Activated CD4-positive, alpha-beta T cell treated with anti-CD3 and anti-CD28 coated beads, Interleukin-2, amount 50 U/mL, for 24 hours (primary cell): Measurements from ENCODE around the gene ZNF593OS.

ENCODE experiments used
- DNase-seq, 2 donors: peaks; one replicate each; pipeline ENCODE4 v3.0.0-alpha.2; 2020; ENCODE audit warnings: low read depth in 1 of 2, low spot score in 1 of 2

The ZNF593OS gene

DNA sequence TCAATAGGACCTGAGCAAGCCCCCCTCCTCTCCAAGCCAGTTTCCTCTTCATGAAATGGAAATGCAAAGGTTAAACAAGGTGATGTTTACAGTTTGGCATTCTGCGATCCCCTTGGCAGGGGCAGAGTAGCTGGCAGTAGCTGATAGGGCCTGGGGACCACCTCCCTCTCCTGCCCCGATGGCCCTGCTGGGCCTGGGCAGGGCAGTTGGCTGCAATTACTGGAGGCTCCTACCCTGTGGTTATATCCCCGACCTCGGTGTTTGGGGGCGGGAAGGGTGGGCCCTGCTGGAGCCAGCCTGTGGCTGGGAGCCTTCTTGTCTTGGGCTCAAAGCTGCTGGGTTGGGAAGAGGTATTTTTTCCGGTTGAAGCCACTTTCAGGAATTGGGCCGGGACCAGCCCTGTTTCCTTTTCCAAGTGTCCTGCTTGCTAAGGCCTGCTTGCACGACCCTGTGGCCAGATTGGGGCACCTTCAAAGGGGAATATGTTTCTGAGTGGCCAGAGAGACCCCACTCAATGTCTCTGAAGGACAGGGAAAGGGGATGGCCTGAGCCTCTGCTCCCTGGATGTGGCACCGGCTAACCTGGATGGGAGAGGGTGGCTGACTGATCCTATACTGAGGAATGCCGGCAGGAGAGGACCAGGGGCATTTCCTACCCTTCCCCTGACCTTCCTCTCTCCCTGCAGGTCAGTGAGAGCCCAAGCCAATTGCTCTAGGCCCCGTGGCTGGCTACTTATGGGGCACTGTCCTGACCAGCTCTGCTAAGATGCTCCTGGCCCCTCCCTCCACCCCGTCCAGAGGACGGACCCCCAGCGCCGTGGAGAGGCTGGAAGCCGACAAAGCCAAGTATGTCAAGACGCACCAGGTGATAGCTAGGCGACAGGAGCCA lies 10.9 kb downstream of the ZNF593OS start:
- no peak for DNase-seq

DNA sequence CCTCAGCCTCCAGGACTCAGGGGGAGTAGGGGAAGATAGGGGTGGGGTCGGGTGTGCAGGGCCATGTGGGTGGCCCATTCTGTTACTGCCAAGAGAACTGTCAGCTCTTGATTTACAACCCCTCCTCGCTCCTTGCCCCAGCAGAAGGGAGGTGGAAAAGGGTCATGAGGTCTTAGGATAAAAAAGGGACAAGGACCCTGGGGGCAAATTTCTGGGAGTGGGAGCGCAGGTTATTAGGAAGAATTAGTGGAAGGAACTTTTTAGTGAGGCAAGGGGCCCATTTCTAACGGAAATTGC lies 11.9 kb downstream of the ZNF593OS start:
- no peak for DNase-seq

DNA sequence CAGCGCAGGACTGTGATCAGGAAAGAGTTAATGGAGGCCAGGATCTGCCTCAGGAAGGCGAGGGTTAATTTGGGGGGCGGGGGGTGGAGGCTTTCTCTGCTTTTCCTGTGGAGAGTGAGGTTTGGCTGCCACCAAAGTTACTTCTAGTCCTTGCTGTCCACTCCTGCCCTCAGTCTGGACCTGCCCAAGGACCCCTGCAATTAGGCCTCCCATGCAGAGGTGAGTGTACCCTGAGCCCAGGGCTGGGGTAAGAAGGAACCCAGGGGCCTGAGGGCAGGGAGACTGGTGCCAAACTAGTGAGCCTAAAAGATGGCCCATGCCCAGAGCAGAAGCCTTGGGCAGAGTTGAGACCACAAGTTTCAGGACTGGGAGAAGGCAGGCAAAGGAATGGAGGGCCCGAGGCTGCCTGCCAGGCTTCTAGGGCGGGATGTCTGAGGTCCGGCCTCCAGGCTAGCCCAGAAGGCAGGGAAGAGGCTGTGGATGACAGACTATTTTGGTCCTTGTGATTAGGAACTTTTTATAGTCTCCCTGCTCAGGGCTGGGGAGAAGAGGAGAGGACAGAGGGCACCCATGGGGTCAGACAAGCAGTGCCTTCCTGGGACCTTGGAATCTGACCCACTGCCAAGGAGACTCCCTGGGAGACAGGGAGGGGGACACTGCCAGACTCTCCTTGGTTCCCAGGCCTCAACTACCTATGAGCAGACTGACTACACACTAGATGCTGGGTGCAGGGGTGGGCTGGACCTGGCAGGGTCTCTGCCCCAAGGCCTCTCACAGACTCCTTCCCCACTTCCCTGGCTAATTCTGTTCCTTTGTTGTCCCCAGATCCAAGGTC lies 12.5 kb downstream of the ZNF593OS start, which contains the start of gene FAM110D:
Gene FAM110D (plus strand): TSS at position 172 of the 835 bp plus-strand sequence. CDS start 2,213 bp downstream, outside the sequence.
- no peak for DNase-seq

DNA sequence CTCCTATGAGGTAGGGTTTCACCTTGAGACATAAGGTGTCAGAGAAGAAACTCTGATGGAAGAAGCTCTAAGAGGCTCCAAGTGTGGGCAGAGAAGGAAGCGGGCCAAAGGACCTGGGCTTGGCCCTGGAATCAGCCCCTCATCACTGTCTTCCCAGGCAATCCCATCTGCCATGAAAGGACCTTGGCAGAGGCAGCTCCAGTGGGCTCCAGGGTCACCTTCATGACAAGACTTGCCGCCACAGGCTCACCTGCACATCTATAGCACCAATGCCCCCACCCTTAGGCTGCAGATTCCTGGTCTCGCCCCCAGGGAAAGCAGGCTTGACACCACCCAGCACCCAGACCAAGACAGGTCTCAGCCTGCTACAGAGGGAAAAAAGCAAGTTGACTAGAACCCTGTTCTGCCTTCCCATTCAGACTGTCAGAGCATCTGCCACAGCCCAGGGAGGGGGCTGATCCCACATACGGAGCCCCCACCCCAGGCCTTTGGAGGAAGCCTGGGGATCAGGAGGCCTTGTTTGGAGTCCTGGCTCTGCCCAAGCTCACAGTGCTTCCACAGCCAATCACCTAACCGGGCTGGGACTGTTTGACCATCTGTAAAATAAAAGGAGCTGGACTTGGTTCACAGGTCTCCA lies 13.2 kb downstream of the ZNF593OS start:
- no peak for DNase-seq

DNA sequence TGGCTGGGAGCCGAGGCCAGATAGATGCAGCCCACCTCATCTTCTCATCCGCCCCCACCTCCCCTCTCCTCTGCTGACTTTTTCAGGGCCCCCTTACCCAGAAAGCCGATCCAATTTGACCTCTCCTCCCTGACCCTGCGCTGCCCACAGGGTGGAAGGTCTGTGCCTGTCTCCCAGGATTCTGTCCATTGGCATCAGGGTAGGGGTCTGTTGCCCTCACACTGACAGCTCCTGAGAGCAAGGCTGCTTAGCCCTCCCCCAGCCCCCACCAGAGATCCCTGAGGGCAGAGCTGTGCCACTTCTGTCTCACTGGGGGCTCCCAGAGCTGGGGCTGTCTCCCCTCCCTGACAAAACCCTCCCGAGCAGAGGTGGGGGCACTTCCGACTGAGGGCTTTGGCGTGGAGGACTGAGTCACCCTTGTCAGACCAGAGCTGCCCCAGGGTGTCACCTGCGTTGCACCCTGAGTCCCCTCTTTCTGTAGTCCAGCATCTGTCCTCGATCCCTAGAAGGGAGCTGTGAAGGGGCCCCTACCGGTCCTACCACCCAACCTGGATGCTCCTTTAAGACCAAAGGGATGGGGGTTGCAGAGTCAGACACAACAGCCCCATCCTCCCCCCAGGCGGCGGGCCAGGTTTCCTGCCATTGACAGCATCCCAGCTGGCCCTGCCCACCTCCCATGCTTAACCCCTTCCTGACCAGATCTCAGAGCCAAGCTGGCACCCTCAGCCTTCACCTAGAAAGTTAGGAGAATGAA lies 15.2 kb downstream of the ZNF593OS start:
- DNase-seq, result no peak

DNA sequence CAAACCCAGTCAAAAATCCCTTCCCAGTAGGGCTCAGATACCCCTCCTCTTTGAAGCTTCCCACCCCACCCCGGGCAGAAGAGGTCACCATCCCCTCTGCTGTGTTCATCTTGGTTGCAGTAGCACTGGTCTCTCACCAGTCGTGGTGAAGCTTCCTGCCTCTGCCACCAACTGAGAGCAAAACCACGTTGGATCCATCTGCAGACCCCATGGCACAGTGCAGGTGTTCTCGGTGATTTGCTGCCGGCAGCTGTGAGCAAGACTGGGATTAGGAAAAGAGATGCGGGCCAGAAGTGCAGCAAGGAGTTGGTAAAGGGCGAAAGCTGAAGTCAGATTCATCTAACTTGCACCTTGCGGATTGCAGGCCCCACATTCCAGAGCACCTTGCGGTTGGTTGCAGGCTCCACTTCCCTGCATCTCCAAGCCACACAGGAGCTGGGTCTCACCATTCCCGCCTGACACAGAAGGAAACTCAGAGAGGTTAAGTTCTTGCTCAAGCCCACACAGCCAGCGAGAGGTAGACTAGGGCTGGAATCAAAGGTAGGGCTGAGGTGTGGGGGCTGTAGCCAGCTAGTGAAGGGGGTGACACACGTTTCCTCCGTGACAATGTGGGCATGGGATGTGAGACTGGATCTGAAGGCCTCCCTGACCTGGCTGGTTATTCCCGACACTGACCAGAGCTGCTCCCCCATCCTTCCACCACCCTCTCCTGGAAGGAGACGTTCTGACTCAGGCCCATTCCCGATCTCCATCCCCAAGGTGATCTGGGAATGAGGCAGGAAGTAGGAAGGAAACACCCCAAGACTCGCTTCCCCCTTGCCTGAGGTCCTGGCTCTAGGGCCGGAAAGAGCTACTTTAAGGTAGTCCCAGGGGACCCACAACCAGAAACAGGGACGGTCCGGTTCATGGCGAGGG lies 16.0 kb downstream of the ZNF593OS start:
- no peak for DNase-seq

DNA sequence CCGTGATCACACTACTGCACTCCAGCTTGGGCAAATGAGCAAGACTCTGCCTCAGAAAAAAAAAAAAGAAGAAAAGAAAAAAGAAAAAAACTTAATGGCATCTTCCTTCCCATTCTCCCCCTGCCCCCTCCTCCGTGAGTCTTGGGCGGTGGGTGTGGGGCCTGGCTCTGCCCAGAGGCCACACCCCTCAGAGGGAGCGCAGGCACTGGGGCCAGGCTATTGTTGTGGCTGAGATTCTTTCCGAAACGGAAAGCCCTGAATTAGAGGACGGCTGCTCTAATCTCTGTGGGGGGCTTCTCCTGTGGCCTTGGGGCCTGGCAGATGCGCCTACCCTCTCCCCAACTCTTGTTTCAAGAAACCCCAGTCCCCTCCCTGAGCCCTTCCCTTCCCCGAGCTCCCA lies 16.9 kb downstream of the ZNF593OS start:
- DNase-seq, result no peak

DNA sequence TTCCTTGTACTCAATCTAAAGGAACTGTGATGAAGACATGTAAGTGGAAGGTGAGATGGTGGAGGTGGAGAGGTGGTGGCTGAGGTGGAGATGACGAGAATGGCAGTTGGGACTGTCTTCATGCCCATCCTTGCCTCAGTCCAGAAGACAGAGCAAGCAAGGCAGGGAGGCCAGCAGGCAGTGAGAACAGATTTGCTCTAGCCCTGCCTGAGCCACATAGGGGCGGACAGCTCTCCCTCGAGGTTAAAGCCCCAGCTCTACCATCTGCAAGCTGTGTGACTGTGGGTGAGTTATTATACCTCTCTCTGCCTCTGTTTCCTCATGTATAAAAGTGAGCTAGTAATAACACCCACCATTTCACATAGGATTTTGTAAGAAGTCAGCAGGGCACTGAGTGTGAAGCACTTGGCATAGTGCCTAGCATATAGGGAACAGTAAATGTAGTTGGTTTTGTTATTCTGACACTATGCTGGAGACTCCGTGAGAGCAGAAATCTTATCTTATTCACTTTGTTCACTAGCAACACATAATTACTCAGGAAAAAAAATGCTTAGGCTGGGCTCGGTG lies 17.6 kb downstream of the ZNF593OS start:
- DNase-seq, result no peak

DNA sequence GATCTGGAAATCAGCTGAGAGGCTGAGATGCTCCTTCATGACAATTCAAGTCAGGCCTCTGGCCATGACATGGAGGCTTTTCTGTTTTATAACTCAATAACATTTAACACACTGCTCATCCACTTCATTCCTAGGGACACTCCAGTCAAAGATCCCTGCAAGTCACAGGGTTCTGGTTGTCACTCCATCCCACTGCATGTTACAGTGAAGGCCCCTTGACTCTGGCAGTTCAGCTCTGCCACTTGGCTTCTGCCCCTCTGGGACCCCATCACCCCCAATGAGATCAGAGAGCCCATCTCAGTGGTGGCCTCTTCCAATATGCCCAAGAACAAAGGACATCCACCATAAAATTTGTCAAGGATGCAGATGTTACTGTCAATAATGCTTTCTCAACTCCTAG lies 22.7 kb downstream of the ZNF593OS start:
- DNase-seq, result no peak

DNA sequence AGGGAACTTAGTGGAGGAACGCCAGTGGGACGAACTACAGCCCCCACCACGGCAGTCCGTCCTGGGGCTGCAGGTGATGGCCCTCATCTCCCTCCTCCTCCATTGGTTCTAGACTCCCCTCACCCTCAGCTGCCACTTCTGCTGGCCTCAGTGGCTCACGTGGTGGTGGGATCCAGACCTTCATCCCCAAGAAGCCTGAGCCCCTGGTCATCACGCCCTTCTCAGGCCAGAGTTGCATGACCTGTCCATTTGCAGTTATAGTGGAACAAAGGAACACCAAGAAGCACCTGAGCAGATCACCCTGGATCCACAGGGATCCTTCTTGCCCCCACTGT lies 25.7 kb downstream of the ZNF593OS start:
- no peak for DNase-seq

DNA sequence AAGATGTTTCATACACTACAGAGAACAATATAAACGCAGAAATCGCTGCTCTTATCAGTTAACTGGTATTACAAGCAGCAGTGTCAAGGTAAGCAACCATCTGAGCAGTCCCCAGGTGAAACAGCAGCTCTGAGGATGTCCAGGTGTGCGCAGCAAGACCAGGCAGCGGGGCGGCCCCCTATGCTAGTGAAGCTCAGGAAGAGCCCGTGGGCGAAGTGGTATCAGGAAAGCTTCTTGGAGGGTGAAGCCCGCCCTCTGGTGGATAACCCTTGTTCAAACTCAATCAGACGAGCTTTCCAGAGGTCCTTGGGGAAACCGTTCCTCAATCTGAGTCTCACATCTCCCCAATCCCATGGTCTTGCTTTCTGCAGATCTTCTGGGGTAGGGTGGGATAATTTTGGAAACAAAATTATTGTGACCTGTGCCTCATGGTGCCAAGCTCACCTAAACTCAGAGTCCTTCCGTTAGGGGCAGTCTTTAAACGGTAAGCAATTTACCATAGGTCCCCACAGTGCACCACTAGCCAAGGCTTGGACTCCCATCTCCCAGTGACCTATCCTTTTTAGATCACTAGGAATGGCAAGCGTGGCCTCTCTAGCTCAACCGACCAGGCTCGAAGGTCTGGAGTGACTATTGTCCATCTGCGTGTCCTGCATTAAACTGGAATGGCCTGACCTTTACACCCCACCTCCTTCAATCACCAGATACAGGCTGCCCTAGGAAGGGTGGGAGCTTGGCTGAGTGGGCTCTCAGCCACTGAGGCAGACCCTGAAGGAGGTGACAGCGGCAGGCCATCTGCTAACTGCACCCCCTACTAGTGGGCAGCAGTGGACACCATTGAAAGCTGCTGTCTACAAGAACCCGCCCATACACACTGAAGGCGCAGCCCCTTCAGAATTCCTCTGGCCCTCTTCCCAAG lies 26.3 kb downstream of the ZNF593OS start:
- peak; percentile 43 to 66 for DNase-seq

DNA sequence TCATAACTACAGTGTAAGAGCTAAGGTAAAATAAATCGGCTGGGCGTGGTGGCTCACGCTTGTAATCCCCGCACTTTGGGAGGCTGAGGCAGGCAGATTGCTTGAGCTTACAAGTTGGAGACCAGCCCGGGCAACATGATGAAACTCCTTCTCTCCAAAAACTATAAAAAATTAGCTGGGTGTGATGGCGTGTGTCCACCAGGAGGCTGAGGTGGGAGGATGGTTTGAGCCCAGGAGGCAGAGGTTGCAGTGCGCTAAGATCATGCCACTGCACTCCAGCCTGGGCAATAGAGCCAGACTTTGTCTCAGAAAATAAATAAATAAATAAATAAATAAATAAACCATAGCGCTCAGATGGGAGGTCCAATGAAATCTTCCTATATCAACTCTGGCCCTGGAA lies 29.5 kb downstream of the ZNF593OS start:
- no peak for DNase-seq

DNA sequence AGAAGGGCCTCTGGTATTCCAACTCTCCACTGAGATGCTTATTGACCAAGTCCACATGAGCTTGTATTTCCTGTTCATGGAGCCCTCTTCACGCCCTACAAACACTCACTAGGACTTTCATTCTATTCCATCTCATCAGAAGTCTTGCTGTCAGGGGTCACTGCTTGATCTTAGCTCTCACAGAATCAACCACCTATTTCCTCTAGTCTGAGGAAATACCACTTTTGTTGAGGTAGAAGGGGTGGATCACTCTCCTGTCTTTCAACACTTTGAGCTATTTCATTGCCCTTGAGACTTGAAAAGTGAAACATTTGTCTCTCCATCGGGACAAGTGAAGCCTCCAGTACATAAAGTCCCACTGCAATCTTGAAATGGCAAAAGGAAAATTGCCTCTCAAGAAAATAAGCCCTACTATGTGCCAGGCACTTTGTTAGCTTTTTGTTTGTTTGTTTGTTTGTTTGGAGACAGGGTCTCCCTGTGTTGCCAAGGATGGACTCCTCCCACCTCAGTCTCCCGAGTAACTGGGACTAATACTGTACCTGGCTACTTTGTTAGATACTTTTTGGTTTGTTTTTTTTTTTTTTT lies 32.6 kb downstream of the ZNF593OS start:
- no peak for DNase-seq

DNA sequence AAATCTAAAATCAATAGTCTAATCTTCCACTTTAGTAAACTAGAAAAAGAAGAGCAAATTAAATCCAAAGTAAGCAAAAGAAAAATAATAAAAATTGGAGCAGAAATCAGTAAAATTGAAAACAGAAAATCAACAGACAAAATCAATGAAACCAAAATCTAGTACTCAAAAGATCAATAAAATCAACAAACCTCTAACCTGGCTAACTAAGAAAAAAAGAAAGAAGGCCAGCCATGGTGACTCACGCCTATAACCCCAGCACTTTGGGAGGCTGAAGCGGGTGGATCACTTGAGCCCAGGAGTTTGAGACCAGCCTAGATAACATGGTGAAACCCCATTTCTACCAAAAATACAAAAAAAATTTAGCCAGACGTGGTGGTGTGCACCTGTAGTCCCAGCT lies 37.2 kb downstream of the ZNF593OS start:
- DNase-seq, result no peak

DNA sequence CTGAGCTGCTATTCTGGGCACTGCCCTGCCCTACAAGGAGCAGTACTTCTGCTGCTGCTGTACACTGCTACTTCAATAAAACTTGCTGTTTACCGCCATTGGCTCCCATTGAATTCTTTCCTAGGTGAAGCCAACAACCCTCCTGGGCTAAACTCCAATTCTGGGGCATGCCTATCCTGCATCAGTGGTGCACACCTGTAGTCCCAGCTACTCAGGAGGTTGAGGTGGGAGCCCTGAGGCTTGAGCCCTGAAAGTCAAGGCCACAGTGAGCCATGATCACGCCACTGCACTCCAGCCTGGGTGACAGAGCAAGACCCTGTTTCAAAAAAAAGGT lies 38.8 kb downstream of the ZNF593OS start:
- no peak for DNase-seq

DNA sequence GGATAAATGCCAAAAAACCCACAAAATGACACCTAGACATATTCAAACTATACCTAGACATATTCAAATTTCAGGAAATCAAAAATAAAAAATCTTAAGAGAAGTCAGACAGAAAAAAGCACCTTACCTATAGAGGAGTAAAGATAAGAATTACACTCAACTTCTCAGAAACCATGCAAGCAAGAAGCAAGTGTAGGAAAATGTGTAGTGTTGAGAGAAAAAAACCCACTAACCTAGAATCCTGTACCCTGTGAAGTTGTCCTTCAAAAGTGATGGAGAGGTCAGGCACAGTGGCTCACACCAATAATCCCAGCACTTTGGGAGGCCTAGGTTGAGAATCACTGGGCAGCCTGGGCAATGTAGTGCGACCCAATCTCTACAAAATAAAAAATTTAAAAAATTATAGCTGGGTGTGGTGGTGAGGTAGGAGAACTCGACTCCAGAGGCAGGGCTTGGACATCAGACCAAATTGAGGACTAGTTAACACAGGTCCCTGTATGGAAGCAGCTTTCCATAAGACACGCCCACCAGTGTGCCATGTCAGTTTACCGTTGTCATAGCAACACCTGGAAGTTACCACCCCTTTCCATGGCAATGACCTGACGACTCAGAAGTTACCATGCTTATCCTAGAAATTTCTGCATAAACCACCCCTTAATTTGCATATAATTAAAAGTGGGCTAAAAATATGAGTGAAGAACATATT lies 39.4 kb downstream of the ZNF593OS start:
- no peak for DNase-seq

DNA sequence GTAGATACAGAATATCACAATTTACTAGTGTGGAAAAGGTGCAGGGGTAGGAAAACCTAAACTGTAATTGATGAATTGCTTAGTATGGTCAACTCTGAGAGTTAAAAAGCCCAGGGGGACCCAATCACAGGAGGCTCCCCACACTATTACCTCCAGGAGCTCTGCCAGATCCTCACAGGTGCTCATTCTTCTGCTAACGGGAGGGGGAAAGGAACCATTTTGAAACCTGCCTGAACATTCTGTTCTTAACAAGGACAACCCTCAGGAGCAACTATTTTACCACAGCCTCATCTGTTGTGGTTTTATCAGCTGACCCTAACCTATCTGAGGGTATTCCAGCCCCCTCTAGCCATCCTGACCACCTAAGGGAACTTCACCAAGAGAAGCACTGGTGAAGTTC lies 40.9 kb downstream of the ZNF593OS start:
- DNase-seq, result no peak

DNA sequence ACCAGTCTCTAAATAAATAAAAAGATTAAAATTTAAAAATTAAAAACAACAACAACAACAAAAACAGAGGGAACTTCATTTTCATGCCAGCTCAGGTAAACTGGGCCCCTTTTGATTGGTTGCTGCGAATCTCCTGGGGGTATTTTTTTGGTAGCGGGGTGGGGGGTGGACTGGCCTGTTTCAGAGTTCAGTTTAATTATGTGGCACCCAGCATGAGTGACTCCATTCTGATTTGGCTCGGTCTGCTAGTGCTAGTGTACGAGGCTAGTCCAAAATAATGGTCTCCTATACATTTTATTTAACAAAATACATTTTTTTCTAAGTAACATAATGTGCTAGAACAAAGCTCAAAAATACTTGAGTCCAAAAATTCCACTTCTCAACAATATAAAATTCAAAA lies 41.9 kb downstream of the ZNF593OS start:
- no peak for DNase-seq
